Anterior cingulate cortex (tissue), 58 donors: Measurements from ENCODE around the gene HUS1.
"Not testable (repeated sequence)": the region's sequence is repeated elsewhere in the genome, so short reads cannot be mapped to it uniquely, and the experiment has no call there.

Source experiments
- DNase-seq, 58 donors: peaks; one replicate each; lab custom pipeline; 2025; lab: John Stamatoyannopoulos, UW

The HUS1 gene

DNA sequence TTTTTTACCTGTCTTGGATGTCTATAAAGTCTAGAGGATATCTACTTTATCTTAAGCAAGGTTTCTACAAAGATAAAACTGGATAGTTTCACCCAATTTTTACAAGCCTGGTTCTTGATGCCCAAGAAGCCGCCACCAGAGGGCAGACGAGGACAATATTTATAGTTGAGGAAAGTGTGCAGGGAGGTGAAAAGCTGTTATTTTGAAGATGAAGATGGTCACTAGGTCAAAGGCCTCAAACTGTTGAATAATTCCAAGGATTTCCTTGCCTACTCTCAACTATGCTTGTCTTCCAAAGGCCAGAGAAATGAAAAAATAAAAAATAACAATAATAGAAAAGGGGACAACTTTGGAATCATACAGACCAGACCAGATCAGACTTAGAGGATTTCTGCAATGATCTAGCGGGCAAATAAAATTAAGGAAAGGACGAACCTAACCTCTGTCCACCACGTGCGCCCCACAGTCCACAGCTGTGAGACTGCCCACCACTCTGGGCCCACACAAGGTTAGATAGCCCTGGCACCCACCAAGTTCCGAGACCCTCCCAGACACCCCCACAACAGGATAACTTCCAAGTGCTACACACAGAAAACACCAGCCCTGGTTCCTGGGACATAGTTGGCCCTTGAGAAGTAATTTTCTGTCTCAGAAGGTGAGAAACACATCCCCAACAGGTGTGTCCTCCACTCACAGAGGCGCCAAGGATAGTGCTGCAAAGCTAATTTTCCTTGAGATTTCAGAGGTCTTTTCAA lies 34.0 kb downstream of the HUS1 start:
- DNase-seq = peak in 42 of 58 donors; percentile 7 to 89 (median 38)

DNA sequence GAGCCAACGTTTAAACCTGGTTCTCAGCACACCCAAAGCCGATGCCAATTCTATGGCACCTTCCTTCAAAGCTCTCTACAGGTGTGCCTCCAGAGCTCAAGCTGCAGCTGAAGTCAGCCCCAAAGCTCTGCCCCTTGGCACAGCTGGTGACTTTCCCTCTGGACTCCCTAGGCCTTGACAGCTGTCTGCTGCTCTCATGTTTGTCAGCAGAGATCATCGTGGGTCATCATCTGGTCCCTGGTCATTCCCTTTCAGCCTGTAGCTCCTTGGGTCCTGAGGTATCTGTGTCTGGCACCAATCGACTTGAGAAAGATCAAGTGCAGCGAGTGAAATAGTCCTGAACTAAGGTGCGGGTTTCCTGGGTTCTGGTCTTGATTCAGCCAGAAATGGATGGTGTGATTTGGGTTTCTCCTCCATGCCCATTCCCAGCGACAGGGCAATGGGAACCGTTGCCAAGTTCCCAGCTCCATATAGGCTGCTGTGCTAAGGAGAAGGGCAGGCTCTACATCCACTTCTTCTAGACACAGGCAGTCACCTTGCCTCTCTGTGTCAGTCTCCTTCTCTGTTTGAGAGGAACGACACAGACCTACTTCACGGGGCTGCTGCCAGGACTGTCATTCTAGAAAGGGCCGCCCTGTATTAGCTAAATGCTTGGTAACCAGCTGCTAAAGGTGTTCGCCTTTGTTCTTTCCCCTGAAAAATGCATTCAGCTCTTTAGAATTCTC lies 34.7 kb downstream of the HUS1 start:
- DNase-seq = no peak

DNA sequence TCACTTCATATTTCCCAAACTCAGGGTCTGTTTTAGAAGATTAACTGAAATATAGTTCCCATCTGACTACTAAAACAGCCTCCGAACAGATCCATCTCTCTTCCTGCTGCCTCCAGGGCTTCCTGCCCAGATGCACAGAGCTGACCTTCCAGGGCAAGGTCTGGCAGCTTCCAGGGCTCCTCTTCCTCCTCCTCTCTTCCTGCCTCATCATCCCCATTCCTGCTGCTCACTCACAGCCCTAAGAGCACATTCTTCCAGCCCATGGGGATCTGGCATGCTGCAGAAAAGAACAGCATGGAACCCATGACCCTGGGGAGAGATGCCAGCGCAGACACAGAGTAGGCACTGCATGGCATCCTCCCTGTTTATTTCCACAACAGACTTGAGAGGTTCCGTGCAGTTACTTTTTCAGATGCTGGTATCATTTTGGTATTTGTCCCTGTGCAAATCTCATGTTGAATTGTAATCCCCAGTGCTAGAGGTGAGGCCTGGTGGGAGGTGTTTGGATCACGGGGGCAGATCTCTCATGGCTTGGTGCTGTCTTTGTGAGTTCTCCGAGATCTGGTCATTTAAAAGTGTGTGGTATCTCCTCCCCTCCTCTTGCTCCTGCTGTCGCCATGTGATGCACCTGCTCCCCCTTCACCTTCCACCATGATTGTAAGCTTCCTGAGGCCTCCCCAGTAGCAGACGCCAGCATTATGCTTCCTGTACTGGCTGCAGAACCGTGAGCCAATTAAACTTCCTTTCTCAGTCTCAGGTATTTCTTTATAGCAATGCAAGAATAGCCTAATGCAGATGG lies 35.5 kb downstream of the HUS1 start:
- no peak for DNase-seq

DNA sequence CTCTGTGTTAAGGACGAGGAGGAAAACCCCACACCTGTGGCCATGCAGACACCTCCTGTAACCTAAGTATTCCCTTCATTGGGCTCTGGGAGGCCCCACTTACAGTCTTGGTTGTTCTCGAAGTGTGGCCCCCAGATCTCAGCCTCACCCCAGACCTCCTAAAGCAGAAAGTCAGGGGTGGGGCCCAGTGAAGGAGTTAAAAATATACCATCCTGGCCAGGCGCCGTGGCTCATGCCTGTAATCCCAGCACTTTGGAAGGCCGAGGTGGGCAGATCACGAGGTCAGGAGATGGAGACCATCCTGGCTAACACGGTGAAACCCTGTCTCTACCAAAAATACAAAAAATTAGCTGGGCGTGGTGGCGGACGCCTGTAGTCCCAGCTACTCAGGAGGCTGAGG lies 36.8 kb downstream of the HUS1 start:
- not testable (repeated sequence) for DNase-seq

DNA sequence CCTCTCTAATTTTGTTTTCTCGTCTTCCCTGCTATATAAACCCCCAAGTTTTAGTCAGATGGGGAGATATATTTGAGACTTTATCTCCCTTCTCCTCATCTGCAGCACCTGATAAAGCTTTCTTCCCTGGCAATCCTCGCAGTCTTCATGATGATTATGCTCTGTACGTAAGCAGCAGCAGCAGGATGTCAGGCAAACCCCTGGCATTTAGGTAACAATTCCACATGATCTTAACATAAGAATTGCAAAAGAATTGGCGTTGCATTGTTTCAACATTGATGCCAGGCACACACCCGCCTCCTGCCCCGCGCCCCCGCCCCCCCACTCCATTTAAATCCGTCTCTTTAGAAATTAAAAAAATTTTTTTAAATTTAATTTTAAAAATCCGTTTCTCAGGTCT lies 37.3 kb downstream of the HUS1 start:
- no peak for DNase-seq

DNA sequence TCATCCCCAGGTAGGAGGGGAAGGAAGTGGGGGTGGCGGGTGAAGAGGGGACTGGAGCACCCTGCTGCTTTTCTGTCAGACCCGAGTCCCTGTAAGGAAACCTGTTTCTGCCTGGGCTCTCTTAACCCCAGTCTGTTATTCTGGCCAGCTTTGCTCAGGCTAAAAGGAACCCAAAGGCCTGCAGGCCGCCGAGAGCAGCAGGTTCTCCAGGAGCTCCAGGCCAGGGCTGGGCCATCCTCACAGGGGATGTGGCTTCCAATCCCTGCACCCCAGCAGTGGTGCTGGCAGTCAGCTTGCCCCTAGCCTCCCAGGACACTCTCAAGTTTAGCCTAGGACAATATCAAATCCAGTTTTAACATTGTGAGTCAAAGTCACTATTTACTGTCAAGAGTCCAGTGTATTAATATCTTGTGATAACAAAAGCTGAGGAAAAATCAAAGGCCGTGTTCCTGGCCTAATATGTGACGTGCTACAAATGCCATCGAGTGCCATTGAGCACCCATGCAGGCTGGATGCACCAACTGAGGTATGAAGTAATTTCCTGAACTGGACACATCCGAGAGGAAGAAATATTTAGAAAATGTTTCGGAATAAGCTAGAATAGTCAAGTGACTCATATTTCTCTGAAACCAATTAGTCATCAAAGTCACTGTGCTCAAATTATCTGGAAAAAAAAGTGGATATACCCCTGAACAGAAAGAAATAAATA lies 38.1 kb downstream of the HUS1 start:
- no peak for DNase-seq

DNA sequence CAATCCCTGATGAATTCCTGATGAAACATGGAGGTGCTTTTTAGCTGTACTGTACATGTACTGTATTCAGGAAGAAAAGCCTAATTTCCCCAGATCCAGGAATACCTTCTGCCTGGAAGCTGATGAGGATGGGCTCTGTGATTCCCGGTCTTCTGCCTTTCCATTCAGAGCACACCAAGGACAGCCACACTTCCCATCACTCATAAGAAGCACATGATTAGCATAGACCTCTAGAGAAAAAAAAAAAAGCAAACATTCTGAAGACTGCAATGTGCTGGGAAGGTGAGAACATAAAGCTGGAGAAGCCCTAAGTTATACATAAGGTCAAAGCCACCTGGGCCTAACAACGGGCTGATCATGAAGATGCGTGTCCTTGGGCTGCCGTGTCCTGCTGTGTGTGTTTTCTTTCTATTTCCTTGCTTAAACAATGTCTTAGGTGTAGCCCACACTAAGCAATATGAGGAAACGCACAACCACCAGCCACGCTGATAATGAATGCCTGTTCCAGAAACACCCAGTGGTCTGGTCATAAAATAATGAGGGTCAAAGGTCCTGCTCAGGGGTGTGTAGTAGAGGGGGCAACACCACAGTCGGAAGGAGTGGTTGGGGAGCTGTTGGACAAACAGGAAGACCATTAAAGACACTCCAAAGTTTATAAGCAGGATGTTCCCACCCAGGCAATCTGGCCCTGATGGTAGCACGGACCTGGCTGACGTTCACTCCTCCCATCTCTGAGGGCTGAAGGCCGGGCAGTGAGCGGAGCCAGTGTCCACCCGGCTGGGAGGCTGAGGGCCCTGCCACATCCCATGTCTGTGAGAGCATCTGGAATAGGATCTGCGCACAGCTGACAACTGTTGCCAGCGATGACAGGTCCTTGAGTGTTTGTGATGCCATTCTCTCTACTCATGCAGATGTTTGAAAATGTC lies 39.1 kb downstream of the HUS1 start:
- DNase-seq = no peak

DNA sequence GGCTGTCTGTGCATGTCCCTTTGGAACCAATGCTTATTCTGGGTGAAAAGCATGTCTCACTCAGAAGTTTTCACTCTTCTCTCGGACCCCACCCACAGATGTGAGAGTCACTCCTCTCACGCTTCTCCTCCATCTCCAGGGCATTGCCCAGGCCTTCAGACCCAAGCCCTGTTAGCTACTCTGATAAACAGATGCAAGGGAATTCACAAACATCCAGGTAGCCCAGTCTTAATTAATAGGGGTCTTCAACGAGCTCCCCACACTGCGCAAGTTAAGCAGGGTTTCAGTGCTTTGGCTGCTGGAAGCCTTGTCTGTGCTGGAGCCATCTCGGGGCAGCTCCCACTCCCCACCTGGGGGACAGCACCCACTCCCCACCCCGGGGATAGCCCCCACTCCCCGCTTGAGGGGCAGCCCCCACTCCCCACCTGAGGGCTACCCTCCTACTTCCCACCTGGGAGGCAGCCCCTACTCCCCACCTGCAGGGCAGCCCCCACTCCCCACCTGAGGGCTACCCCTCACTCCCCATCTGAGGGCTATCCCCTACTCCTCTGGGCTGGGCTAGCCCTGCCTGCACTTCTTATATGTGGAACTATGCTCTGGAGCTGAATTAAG lies 39.9 kb downstream of the HUS1 start:
- no peak for DNase-seq

DNA sequence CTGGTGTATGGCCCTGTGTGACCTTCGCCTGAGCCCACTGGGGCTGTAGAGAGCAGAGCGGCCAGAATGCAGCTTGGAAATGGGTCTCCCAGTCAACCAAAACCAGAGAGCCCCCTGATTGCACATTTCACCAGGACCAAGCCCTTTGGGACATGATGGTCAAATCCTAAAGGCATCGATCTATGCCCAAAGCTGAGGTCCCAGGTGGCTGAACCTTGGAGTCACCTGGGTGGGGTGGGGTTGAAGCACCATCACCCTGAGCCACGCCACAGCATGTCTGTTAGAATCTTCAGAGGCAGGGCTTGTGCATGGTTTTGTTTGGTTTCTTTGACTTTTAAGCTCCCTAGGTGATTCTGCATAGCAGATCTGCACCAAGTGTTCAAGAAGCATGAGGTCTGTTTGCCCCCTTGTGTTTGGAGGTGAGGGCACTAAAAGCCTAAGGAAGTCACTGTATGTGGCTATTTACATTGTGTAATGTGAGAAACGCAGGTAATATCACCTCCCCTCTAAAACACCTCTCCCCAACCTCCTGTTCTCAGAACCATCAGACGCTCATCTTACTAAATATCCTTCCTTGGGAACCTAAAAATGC lies 40.7 kb downstream of the HUS1 start:
- no peak for DNase-seq

DNA sequence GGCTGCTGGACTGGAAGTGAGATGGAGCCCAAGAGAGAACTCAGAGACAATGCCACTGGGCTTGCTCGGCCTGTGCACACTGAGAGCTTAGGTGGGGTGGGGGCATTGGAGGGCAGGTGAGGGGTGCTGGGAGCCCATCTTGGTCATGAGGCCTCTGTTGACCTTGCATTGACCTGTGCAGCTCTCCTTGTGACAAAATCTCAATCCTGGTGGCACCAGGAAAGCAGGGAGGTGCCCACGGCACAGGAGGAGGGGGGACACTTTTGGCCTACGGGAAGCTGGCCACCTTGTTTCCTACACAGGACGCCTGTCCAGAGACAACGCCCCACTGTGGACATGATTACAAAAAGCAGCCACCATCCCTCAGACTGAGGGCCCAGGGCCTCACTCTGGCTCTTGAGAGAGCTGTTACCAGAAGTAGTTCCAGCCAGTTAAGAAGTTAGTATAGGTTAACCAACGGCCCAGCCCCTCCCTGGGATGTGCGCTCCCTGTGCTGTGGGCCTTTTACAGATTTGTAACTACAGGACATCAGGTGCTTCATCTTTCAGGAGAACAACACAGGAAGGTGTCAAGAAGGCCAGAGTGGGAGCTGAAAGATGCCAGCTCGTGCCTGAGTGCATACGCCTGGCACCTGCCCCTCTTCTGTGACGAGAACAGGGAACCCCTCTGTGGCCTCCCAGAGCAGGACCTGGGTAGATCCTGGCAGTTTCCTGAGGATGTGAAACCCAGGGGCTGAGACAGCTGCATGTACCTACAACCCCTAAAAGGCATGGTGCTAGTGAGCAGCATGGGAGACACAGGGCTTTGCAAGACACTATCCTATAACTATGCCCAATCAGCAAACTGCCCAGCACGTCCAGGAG lies 41.5 kb downstream of the HUS1 start:
- no peak for DNase-seq

DNA sequence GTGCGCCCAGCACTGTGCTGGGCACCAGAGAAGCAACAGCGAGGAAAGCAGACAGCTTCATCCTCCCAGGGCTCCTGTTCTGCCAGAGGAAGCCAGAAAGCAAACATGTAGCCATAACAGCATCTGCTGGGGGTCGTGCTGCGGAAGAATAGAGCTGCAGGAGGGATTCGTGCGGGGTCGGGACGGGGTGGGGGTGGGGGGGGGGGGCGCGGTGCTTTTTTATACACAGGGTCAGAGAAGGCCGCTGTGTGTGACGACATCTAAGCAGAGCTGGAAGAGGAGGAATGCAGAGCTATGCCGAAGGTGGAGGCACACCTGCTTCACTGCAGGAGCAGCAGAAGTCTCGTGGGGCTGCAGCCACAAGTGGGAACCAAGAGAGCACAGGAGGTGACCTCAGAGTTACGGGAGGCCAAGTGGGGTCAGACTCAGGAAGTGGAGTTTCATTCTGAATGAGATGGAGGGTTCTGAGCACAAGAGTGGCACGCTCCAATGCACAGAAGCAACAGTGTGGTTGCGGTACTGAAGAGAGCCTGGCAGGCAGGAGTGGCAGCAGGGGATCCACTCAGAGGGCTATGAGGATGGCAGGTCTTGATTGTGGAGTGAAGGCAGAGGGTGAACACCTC lies 42.2 kb downstream of the HUS1 start:
- no peak for DNase-seq

DNA sequence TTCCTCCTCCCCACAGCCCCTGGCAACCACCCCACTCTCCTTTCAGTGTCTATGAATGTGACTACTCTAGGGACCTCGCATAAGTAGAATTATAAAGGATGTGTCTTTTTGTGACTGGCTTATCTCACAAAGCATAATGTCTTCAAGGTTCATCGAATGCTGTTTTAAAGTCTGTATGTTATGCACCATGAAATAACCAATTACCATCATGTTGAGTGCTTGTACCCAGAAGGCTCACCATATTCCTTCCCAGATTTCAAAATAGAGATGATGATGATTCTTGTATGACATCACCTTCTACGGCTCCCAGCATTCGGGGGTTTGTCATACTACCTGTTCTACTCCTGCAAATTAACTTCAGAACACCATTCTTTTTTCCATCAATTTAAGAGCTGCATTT lies 43.1 kb downstream of the HUS1 start:
- no peak for DNase-seq

DNA sequence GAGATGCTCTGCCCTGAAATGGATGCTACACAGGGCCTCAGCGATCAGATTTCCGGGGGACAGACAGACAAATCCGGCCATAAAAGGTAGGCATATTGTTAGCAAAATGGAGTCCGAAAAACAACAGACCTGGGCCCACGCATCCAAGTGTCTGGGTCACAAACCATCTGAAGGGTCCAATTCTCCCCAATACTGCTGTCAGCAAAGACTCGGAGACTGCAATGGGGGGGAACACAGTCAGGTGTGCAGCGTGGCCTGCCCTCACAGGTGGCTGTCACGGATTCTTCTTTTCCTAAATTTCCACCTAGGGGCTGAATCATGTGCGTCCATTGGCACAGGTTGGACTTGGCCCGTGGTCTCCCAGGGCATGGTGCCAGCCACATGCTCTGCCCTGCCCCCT lies 44.1 kb downstream of the HUS1 start:
- no peak for DNase-seq

DNA sequence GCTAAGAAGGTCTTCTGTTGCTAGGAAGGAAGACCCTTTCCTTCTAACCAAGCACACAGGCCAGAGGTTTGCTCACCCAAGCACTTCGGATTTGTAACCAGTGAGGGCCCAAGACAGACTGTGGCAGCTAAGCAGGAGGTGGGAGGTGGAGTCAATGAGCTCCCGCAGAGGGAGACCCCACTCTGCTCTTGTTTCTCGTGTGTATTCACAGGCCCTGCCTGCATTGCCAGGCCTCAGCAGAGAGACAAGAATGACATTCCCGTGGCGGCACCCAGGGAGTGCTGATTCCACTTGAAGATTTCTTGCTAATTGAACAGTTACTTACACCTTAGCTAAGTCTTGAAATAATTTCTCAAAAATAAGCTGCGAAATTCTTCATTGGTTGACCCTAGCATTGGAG lies 44.6 kb downstream of the HUS1 start:
- DNase-seq = no peak

DNA sequence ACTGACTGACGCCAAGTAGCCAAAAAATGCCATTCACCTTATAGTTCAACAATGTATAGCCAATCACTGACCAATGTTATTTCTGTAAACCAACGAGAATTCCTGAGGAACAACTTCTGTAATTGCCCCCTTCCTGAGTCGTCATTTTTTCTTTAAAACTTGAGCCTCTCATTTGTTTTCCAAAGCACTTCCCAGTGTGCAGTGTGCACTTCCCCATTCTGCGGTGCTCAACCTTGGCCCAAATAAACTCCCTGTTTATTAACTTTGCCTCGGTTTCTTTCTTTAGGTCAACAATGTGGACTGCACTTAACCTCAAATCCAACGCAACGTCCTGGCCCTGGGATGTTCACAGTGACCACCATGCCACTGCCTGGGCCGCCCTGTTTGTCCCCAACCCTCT lies 46.2 kb downstream of the HUS1 start:
- no peak for DNase-seq

DNA sequence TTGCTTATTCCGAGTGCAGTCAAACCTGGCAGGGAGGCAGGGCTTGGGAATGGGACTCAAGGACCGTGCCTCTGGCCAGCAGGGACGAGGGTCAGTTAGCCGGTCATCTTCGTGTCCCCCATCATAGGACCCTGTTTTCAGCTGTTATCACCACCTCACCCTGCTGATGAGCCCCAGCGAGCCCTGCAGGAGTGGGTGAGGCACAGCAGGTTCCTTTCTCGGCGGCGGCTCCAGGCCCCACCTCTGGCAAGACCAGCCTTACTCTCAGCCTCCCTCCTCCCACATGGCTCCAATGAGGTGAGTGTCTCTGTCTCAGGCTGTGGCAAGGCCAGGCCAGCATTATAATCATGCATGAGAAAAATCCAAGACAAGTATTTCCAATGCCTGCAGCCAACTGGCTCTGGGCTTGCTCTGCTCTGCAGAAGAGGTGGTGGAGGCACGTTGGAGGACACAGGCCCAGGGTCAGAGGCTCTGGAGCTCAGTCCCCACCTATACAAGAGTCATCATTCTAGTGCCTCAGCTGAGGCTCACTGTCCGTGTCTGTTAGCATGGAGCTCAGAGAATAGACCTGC lies 46.9 kb downstream of the HUS1 start:
- no peak for DNase-seq

DNA sequence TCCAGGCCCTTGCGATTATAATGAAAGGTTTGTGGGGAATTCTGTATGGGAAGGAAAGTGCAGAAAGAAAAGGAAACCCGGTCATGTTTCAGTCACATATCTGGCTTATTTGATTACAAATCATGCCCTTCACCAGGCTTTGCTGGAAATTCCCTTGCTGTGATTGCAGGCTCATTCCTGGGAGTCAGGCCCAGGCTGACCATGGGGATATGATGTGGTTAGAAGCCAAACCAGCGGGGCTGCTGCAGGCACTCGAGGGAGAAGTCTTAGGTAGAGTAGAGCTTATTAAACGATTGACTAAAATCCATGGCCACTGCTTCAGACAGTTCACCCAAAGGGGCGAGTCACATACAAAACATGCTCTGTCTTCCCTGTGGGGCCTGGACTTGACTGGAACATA lies 47.4 kb downstream of the HUS1 start:
- no peak for DNase-seq
